ENCODE data around the gene ECT2. TPM values are rescaled to one million over a fixed set of nuclear protein-coding genes. Genes with fewer than 3 reads are reported as not detected.

ECT2 gene
- total and polyA plus RNA-seq, 2 of the 8 experiments (the other 6 are each of a cell fraction or from before 2014, with no cell fraction given), result 19.5 to 88.7 TPM

GRCh38 chr3:172820492-172820891, 70.0 kb downstream of the ECT2 start:
- Histone ChIP-seq H3K27me3 (replicated peaks in 1 of 4; ENCODE audit: control insufficient read depth in 3 of 4, extremely low read depth in 1 of 4, insufficient read depth in 3 of 4, low read length in 3 of 4) (no peaks in the 10 kb centered on the region), H3K56ac (replicated peaks; ENCODE audit: insufficient read length, low read depth, low read length) (no peak overlapping the region), H4K91ac (replicated peaks; ENCODE audit: insufficient read length, low read length) (no peak overlapping the region), H3K79me2 (ENCODE audit: control insufficient read depth in 1 of 2, insufficient read depth in 2 of 2, low read length in 2 of 2) (no peaks in the 10 kb centered on the region), H3K4ac (replicated peaks; ENCODE audit: insufficient read length, low read depth, low read length) (no peak overlapping the region), H3K27ac (ENCODE audit: low read depth, low read length) (no peak overlapping the region), H3K9me3 (ENCODE audit: insufficient read depth in 2 of 2, low read depth in 1 of 2, low read length in 1 of 2) (no peaks in the 10 kb centered on the region), H2AFZ (ENCODE audit: low read length) (no peak overlapping the region), H3K14ac (ENCODE audit: insufficient read length) (no peak overlapping the region), H3K36me3 (ENCODE audit: control insufficient read depth in 2 of 4, insufficient read depth in 4 of 4, low read length in 3 of 4) (peaks cover 0 to 41% (median 9%) of the 10 kb centered on the region in 4 experiments; a peak in 5 of 8 replicates), H3K18ac (ENCODE audit: extremely low read depth, low read length) (no peak overlapping the region), H3K23me2 (ENCODE audit: low read depth, low read length) (no peaks in the 10 kb centered on the region), H2BK120ac (replicated peaks; ENCODE audit: low read depth, low read length) (no peak overlapping the region), H3K79me1 (ENCODE audit: low read depth, low read length) (no peaks in the 10 kb centered on the region), H3K4me1 (replicated peaks in 1 of 4; ENCODE audit: control insufficient read depth in 3 of 4, insufficient read depth in 4 of 4, low read length in 3 of 4) (no peaks in the 10 kb centered on the region), H2AK5ac (ENCODE audit: low read depth, low read length) (no peak overlapping the region), H2BK20ac (ENCODE audit: low read length) (no peak overlapping the region), H3K9ac (replicated peaks in 1 of 4; ENCODE audit: extremely low read depth in 1 of 4, low read depth in 3 of 4, low read length in 3 of 4) (no peak overlapping the region), H4K20me1 (replicated peaks in 1 of 2; ENCODE audit: control insufficient read depth in 1 of 2, insufficient read depth in 2 of 2, low read length in 2 of 2) (no peaks in the 10 kb centered on the region), H3K4me2 (ENCODE audit: insufficient read depth in 1 of 2, low read depth in 2 of 2, low read length in 2 of 2) (no peak overlapping the region), H2BK5ac (ENCODE audit: low read depth, low read length) (no peak overlapping the region), H2BK15ac (ENCODE audit: low read length) (no peak overlapping the region), H3K4me3 (ENCODE audit: extremely low read depth in 1 of 4, insufficient read depth in 2 of 4, low read depth in 3 of 4, low read length in 4 of 4) (no peak overlapping the region), H4K8ac (ENCODE audit: extremely low read depth, insufficient read depth, low read length) (no peak overlapping the region), H3K23ac (ENCODE audit: insufficient read length) (no peak overlapping the region), H4K5ac (ENCODE audit: insufficient read length, low read depth, low read length) (no peak overlapping the region), H2BK12ac (ENCODE audit: low read depth, low read length) (no peak overlapping the region)
- FAIRE-seq (no peak), DNase-seq (ENCODE audit: low read depth in 1 of 2, low spot score in 2 of 2) (no peak)
- no peak for TF ChIP-seq EZH2 (IDR thresholded peaks at IDR 0.05; ENCODE audit: low read depth, low read length, severe bottlenecking)
- no peak for TF ChIP-seq SIX5 (IDR thresholded peaks at IDR 0.05; ENCODE audit: low read depth, low read length)
- TF ChIP-seq, protein P1, sequence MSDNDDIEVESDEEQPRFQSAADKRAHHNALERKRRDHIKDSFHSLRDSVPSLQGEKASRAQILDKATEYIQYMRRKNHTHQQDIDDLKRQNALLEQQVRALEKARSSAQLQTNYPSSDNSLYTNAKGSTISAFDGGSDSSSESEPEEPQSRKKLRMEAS (IDR thresholded peaks at IDR 0.05), result no peak
- no peak for TF ChIP-seq FOSL1 (IDR thresholded peaks at IDR 0.05; ENCODE audit: insufficient read depth, low read depth, low read length)
- TF ChIP-seq RNF2 (IDR thresholded peaks at IDR 0.05; ENCODE audit: borderline replicate concordance, low read depth, low read length, missing control alignments, poor library complexity, severe bottlenecking), result no peak
- ChIA-PET CTCF (ENCODE audit: partially characterized antibody) (no interaction called here), POLR2A (ENCODE audit: partially characterized antibody) (no interaction called here)
- 50% methylated on average over 2 of the region's 2 CpGs; no CpG with 5 or more reads in 1 of the 2 experiments for WGBS, 2 experiments (ENCODE audit: extremely low coverage in 1 of 2, insufficient coverage in 1 of 2, insufficient read length in 1 of 2, insufficient replicate concordance in 2 of 2, low coverage in 1 of 2, low lambda C conversion rate in 2 of 2, missing lambda C conversion rate in 1 of 2)
